HEK293 (cell line): Measurements from ENCODE around the gene HIPK1.

ENCODE experiments used
- CTCF ChIP-seq: fragments of 450-650 bp; formaldehyde crosslinking; IDR thresholded peaks from 2 replicates; pipeline ENCODE4 v1.5.1; 2016; ENCODE audit warnings: missing biosample characterization, missing genetic modification characterization
- PRDM10 ChIP-seq: fragments of 450-650 bp; formaldehyde crosslinking; IDR thresholded peaks from 2 replicates; pipeline ENCODE4 v1.5.1; 2016; ENCODE audit warnings: missing biosample characterization, missing genetic modification characterization
- RBAK ChIP-seq: fragments of 450-650 bp; formaldehyde crosslinking; IDR thresholded peaks from 2 replicates; pipeline ENCODE4 v1.5.1; 2016; ENCODE audit warnings: missing biosample characterization, missing genetic modification characterization
- YY1 ChIP-seq: fragments of 450-650 bp; formaldehyde crosslinking; IDR thresholded peaks from 2 replicates; pipeline ENCODE4 v1.5.1; 2018; ENCODE audit warnings: missing biosample characterization, missing genetic modification characterization
- ZNF10 ChIP-seq: fragments of 450-650 bp; formaldehyde crosslinking; IDR thresholded peaks from 2 replicates; pipeline ENCODE4 v1.5.1; 2017; ENCODE audit warnings: missing biosample characterization, missing genetic modification characterization
- ZNF174 ChIP-seq: fragments of 450-650 bp; formaldehyde crosslinking; IDR thresholded peaks from 2 replicates; pipeline ENCODE4 v1.5.0; 2017; ENCODE audit warnings: missing biosample characterization, mild to moderate bottlenecking, missing genetic modification characterization
- ZNF23 ChIP-seq: fragments of 450-650 bp; formaldehyde crosslinking; IDR thresholded peaks from 2 replicates; pipeline ENCODE4 v1.5.1; 2016; ENCODE audit warnings: missing biosample characterization, missing genetic modification characterization, borderline replicate concordance
- ZNF426 ChIP-seq: fragments of 450-650 bp; formaldehyde crosslinking; IDR thresholded peaks from 2 replicates; pipeline ENCODE4 v1.5.1; 2017; ENCODE audit warnings: missing biosample characterization, missing genetic modification characterization, mild to moderate bottlenecking, inconsistent platforms, moderate library complexity
- ZNF692 ChIP-seq: fragments of 450-650 bp; formaldehyde crosslinking; IDR thresholded peaks from 2 replicates; pipeline ENCODE4 v1.5.1; 2016; ENCODE audit warnings: missing biosample characterization, missing genetic modification characterization
- ZNF76 ChIP-seq: fragments of 450-650 bp; formaldehyde crosslinking; IDR thresholded peaks from 2 replicates; pipeline ENCODE4; 2016; ENCODE audit warnings: low read depth, missing biosample characterization, missing genetic modification characterization, borderline replicate concordance
- ZSCAN5A ChIP-seq: fragments of 450-650 bp; formaldehyde crosslinking; IDR thresholded peaks from 2 replicates; pipeline ENCODE4 v1.5.1; 2016; ENCODE audit warnings: missing biosample characterization, missing genetic modification characterization

- TF ChIP-seq ZNF76 (tag by site-specific recombination): no peak
- no peak for TF ChIP-seq RBAK
- TF ChIP-seq YY1: no peak
- no peak for TF ChIP-seq ZNF10 (tag by site-specific recombination)
- TF ChIP-seq ZNF23 (tag by site-specific recombination): no peak
- no peak for TF ChIP-seq CTCF (tag by site-specific recombination)
- no peak for TF ChIP-seq ZNF174 (tag by site-specific recombination)
- TF ChIP-seq PRDM10 (tag by site-specific recombination): no peak
- TF ChIP-seq ZSCAN5A: no peak
- no peak for TF ChIP-seq ZNF426 (tag by site-specific recombination)
- TF ChIP-seq ZNF692 (tag by site-specific recombination): no peak
Measured at GRCh38 chr1:113899111-113899510, 30.0 kb upstream of the HIPK1 start.
